ENCODE data around the gene DMAC1.

The DMAC1 gene

DNA sequence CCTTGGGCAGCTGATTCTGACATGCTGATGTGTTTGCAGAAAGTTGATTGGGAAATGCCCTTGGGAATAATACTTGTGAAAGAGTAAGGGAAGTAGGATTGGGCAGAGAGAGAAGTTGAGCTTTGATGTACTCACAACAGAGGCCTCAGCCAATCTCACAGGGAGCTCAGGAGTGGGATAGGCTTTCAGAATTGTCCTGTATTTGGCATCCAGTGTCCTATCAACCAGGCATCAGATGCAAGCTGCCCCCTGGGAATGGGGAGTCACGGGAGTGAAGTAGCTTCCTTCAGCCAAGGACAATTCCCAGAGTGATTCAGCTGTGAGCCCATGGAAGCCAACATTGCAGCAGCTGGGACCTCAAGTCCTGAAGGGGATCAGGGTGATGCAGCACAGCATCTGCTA lies 39.6 kb downstream of the DMAC1 start:
- no peak for ATAC-seq (ENCODE audit: low read depth)

DNA sequence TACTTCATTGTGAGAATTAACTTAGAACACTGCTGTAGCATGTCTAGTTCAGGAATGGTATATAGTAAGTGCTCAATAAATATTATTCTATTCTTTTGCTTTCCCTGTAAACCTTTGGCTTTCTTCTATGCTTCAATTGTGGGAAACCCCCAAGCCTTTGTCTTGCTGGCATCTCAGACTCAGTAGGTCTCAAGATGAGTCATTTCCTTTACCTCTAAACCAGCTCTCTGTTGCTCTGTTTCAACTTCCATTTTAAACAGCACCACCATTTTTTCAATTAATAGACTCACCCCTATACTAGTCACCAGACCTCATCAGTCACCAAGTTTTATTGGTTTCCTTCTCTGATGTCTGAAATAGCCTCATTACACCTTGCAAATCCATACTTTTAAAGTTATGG lies 43.5 kb downstream of the DMAC1 start:
- no peaks in the 10 kb centered on the region for H3K27me3 ChIP-seq (ENCODE audit: insufficient read depth, poor library complexity, severe bottlenecking)
- no peaks in the 10 kb centered on the region for H3K4me1 ChIP-seq (ENCODE audit: insufficient read depth, poor library complexity, severe bottlenecking)
- H3K4me3 ChIP-seq (ENCODE audit: severe bottlenecking), result no peak overlapping the region
- TF ChIP-seq, protein P1, sequence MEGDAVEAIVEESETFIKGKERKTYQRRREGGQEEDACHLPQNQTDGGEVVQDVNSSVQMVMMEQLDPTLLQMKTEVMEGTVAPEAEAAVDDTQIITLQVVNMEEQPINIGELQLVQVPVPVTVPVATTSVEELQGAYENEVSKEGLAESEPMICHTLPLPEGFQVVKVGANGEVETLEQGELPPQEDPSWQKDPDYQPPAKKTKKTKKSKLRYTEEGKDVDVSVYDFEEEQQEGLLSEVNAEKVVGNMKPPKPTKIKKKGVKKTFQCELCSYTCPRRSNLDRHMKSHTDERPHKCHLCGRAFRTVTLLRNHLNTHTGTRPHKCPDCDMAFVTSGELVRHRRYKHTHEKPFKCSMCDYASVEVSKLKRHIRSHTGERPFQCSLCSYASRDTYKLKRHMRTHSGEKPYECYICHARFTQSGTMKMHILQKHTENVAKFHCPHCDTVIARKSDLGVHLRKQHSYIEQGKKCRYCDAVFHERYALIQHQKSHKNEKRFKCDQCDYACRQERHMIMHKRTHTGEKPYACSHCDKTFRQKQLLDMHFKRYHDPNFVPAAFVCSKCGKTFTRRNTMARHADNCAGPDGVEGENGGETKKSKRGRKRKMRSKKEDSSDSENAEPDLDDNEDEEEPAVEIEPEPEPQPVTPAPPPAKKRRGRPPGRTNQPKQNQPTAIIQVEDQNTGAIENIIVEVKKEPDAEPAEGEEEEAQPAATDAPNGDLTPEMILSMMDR (IDR thresholded peaks at IDR 0.05; ENCODE audit: poor library complexity, severe bottlenecking), result no peak
- no peaks in the 10 kb centered on the region for H3K36me3 ChIP-seq (ENCODE audit: low read depth)
- no peaks in the 10 kb centered on the region for H3K9me3 ChIP-seq (ENCODE audit: severe bottlenecking)
- DNase-seq (ENCODE audit: low spot score), result no peak
- no peak overlapping the region for H3K27ac ChIP-seq (ENCODE audit: poor library complexity, severe bottlenecking)
- ATAC-seq (ENCODE audit: low read depth), result no peak

More for the DNA sequence above, 39.6 kb downstream of the DMAC1 start:
- TF ChIP-seq, protein P1 (IDR thresholded peaks at IDR 0.05; ENCODE audit: poor library complexity, severe bottlenecking), result no peak
- no peaks in the 10 kb centered on the region for H3K27me3 ChIP-seq (ENCODE audit: insufficient read depth, poor library complexity, severe bottlenecking)
- H3K4me1 ChIP-seq (ENCODE audit: insufficient read depth, poor library complexity, severe bottlenecking), result no peaks in the 10 kb centered on the region
- no peak overlapping the region for H3K27ac ChIP-seq (ENCODE audit: poor library complexity, severe bottlenecking)
- no peaks in the 10 kb centered on the region for H3K9me3 ChIP-seq (ENCODE audit: severe bottlenecking)
- no peak overlapping the region for H3K4me3 ChIP-seq (ENCODE audit: severe bottlenecking)
- no peaks in the 10 kb centered on the region for H3K36me3 ChIP-seq (ENCODE audit: low read depth)
- DNase-seq (ENCODE audit: low spot score), result no peak

DNA sequence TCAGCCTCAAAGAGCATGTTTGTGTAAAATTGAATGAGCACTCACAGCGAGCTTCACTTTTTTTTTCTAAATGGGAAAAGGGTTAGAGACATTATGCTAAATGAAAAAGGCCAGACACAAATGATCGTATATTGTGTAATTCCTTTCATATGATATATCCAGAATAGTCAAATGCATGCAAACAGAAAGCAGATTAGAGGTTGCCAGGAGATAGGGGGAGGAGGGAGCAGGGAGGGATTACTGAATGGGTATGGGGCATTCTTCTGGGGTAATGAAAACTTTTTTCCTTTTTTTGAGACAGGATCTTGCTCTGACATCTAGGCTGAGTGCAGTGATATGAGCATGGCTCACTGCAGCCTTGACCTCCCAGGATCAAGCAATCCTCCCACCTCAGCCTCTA lies 47.1 kb downstream of the DMAC1 start:
- DNase-seq (ENCODE audit: low spot score) (no peak), ATAC-seq (ENCODE audit: low read depth) (no peak)
- H3K4me1 ChIP-seq (ENCODE audit: insufficient read depth, poor library complexity, severe bottlenecking), result no peaks in the 10 kb centered on the region
- TF ChIP-seq, protein P1 (IDR thresholded peaks at IDR 0.05; ENCODE audit: poor library complexity, severe bottlenecking), result no peak
- H3K9me3 ChIP-seq (ENCODE audit: severe bottlenecking), result no peaks in the 10 kb centered on the region
- H3K27me3 ChIP-seq (ENCODE audit: insufficient read depth, poor library complexity, severe bottlenecking), result no peaks in the 10 kb centered on the region
- H3K27ac ChIP-seq (ENCODE audit: poor library complexity, severe bottlenecking), result no peak overlapping the region
- H3K4me3 ChIP-seq (ENCODE audit: severe bottlenecking), result no peak overlapping the region
- H3K36me3 ChIP-seq (ENCODE audit: low read depth), result no peaks in the 10 kb centered on the region
